ENCODE measurements around the gene OS9.

Gene OS9

GRCh38 chr12:57767305-57767698, 73.4 kb downstream of the OS9 start:
- DNase-seq (ENCODE audit: low read depth in 2 of 2): no peak

DNA sequence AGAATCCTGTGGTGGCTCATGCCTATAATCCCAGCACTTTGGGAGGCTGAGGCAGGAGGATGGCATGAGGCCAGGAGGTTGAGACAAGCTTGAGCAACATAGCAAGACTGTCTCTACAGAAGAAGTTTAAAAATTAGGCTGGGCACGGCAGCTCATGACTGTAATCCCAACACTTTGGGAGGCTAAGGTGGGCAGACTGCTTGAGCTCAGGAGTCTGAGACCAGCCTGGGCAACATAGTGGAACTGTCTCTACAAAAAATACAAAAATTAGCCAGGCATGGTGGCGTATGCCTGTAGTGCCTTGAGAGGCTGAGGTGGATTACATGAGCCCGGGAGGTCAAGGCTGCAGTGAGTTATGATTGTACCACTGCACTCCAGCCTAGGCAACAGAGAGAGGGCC, 73.9 kb downstream of the OS9 start:
- no peak for DNase-seq (ENCODE audit: low read depth in 2 of 2)

DNA sequence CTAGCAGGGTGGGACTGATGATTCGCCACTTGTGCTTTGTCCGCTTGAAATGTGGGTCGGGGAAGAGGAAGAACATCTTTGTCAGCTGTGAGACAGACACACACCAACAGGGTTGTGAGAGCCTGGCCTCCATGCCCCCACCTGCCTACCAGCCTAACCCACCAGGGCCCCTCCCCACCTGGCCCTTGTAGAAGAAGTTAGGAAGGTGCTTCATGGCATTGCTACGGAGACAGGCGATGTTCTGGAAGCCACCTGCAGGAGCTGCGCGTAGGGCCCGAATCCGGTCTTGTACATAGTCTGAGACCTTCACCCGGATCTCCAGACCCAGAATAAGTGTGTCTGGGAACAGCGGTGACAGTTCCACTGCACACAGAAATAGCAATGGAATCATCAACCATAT, 75.7 kb downstream of the OS9 start:
- no peak for DNase-seq (ENCODE audit: low read depth in 2 of 2)

DNA sequence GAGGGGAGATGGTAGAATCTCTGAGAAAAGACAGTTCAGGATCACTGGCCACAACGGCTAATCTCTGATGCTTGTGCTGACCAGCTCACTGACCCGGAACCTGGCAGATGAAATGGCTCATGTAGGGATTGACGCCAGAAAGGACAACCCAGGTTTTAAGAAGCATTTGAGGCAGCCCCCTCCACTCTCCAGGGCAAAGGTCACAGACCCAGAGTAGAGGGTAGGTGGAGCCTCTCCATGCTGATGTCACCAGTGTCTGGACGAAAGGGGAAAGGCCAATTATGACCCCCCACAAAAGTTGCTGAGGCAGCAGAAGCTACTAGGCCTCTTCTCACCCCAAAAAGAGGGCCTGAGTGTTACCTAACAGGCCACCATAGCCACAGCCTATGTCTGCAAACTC, 76.8 kb downstream of the OS9 start:
- no peak for DNase-seq (ENCODE audit: low read depth in 2 of 2)
